ENCODE data around the gene SPCS2.

Gene SPCS2

DNA sequence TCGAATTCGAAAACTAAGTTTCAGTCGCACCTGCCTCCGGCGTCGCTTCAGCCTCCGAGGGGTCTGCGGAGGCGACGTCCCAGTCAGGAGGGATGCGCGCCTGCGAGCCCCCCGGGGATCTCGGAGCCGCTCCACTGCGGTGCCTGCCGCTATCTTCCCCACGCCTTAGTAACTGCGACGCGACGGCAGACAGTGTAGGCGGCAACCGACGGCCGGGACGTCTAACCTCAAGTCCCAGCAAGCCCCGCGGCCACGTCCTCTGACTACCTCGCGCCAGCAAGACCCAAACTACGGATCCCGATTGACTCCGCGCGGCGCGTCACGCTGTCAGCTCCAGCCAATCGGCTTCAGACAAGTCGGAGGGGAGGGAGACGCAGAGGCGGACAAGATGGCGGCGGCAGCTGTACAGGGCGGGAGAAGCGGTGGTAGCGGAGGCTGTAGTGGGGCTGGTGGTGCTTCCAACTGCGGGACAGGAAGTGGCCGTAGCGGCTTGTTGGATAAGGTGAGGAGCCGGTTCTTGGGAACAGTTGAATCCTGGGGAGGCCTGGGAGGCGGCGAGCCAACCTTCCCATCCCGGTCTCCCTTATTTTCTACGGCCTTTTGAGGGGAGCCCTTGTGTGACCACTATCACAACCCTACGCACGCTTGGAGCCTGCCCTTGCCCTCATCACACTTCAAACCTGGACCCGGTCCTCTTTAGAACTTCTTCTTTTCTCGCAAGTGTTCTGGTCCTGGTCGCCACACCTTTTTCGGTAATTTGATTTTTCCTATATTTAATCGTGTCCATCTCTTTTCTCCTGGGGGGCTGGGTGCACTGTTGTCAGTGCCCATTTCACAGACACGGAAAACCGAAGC is at the start of gene SPCS2, which contains the start of gene XRRA1:
SPCS2 (plus strand) TSS at position 369 of the 855 bp plus-strand sequence; CDS start at position 389, 20 bp downstream.
XRRA1 (minus strand) TSS at position 194 of the 855 bp plus-strand sequence. CDS start 8,213 bp downstream, outside the sequence.
- DNase-seq (ENCODE audit: low read depth): peak; percentile 99

DNA sequence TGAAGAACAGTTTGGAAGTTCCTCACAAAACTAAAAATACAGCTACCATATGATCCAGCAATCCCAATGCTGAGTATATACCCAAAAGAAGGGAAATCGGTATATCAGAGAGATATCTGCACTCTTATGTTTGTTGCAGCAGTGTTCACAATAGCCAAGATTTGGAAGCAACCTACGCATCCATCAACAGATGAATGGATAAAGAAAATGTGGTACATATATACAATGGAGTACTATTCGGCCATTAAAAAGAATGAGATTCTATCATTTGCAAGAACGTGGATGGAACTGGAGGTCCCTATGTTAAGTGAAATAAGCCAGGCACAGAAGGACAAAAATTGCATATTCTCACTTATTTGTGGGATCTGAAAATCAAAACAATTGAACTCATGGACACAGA is 46.7 kb upstream of the SPCS2 start:
- no peak for DNase-seq (ENCODE audit: low read depth)

DNA sequence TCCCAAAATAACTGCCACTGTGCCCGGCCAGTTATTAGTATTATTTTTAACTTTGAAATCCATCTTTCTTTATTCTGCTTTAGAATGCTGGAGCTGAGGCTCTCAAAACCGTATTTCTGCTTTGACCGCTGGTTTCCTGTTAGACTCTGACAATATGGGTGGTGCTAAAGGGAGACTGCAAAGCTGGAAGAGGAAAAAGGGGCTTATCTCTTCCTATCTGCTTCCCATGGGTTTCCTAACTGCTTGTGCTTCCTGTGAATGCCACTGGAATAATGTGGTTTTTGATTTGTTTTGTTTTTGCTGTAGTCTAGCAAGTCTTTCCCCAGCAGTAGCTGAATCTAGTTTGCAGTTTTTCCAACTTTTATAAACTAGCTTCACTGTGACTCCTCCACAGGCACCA is 43.7 kb upstream of the SPCS2 start:
- no peak for DNase-seq (ENCODE audit: low read depth)

DNA sequence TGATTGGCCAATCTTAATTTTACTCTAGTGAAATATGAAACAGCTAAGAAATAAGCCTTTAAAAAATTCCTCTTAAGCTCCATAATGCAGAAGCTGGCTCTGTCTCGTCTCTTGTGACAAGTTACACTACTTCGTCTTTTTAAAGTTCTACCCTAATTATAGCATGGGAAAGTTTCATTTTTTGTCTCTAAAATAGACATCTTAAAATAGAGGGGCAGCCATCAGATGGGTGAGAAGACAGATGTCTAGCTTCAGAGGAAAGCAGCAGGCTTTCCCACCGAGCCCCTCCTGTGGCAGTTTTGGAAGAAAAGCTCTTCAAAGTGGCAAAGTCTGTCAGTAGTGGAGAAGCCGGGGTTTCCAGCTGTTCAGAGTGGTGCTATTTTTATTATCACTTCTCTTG is 39.7 kb upstream of the SPCS2 start:
- DNase-seq (ENCODE audit: low read depth): no peak

DNA sequence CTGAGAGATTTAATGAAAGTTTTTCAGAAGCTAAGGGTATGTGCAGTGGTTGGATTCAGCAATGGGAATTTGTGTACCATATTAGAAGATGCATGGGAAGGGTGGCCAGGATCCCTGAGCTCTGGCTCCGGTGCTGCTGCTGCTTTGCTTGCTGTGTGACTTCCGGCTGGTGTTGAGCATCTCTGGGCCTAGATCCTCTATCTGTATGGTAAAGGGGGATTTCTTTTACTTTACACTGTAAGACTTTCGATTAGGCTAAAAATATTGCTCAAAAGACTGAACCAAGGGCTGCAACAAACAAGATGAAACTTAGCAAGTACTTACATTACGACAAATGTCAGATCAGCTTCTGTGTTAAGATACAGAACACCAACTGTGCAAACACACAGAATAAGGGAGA is 39.3 kb upstream of the SPCS2 start:
- no peak for DNase-seq (ENCODE audit: low read depth)

DNA sequence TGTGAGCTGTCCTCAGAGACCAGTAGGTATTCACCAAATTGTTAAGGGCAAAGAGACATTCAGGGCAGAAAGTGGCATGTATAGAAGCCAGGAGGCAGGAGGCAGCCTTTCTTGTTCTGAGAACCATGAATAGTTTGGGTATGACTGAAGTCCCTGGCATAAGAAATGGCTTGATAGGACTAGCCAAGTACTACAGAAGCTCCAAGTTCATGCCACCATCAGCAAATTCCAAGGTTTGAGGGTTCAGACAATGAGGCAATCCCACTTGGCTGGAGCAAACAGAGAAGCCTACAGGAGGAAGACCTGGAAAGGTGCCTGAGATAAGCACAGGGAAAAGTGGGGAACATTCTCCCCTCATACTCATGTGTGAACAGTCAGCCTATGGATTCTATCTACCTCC is 25.9 kb upstream of the SPCS2 start:
- no peak for DNase-seq (ENCODE audit: low read depth)

DNA sequence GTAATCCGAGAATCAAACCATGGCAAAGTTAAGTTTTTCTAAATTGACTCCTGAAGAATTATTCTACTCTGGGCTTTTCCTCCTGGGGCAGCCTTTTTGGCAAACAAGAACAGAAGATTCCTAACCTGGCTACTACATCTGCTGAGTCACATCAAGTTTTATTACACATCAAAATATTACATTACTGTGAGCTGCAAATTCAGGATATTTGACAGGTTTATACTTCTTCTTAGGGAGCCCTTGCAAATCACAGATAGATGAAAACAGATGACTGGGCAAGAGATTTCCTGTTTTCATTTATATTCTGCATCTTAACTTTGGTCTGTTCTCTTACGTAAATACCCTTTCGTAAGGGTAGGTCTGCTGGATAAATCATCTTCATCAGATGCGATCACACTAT is 23.8 kb upstream of the SPCS2 start:
- peak; percentile 36 for DNase-seq (ENCODE audit: low read depth)

DNA sequence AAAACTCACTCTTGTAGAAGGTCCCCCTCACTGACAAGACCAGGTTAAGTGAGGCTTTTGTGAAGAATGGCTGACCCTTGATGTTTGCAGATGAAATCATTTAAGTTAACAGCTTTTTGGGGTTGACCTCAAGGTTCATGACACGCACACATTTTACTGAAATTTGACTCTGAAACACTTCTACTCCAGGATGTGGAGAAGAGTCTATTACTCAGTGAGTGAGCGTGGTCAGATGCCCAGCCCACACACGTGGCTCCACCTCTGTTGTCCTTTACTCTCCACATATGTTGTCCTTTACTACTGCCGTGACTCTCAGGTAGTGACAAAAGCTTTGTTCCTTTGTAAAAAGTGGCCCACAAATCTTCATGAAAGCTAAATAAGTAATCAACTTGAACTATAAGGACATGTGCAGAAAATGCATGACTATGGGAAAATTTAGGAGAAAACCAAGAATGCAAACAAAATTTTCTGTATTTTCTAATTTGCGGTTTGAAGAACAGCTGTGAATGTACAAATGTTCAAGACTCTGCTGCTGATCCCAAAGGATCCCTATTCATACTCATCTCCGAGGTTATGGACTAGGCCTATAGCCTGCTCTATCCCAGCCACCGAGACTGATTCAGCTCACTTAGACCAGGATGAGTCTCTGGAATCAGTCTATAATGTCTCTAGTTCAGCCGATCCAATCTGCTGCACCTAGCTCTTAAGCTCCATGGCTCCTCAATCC is 22.6 kb upstream of the SPCS2 start:
- peak; percentile 76 for DNase-seq (ENCODE audit: low read depth)

DNA sequence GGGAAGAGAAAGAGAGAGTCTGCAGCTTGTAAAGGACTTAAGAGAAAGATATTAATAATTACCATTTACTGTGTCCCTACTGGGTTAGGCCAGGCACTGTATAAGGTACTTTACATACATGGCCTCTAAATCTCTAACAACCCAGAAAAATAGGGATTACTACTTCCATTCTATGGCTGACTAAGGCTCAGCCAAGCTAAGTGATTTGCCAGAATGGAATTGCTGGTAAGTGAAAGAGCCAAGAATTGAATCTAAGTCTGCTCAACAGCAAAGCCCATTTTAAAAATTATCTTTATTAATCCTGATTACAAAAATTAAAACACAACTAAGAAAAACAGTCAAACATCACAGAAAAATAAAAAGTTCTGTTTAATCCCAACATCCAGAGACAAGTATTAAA is 21.6 kb upstream of the SPCS2 start:
- DNase-seq (ENCODE audit: low read depth): no peak

DNA sequence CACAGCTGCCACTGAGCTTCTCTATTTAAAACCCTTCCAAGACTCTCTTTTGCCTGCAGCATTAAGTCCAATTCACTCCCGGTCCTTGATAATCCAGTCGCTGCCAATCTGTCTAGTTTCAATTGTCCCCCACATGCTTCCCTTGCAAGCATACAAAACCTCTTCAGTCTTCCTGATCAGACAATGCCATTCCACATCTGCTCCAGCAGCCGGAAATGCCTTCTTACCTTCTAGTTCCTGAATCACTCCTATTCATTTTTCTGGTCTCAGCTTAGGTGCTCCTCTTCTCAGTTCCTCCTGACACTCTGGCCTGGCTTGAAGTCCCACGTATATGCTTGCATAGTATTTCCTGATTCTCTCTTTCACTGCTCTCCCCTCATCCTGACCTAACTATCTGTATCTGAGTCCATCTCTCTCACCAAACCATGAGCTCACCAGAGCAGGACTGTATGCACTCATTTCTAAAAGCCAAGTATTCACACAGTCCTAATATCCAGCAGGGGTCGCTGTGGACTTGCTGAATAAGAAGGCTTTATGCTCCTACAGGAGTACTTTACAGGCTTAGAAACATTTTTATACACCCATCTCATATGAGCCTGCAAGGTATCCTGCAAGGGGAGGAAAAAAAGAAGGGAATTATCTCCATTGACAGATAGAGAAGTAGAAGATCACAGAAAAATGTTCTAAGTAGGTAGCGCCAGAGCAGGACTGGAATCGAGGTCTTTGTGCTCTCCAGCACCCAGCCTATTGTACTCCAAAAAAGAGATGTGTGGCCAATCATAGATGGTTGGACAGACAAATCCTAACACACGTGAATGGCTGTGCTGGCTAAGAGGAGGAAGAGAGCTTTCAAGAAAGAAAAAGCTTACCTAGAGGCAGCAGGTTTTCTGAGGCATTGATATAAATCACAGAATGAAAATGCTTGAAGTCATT is 19.4 kb upstream of the SPCS2 start:
- peak; percentile 92 for DNase-seq (ENCODE audit: low read depth)

DNA sequence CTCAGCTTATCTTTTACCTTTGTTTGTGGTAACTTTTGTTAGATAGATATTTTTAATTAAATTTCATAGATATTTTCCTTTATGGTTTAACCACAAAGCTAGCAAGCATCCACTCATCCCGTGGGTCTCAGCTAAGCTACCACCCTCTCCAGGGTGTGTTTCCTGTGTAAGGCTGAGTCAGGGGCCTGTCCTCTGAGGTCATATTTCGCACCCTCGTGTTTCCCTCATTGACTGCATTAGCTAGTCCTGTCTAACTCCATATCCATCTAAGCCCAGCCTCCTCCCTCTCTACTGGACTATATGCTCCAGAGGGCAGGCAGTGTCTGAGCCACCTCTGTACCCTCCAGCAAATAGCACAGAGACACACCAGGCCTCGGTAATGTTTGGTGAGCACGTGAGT is 16.9 kb upstream of the SPCS2 start:
- peak; percentile 93 for DNase-seq (ENCODE audit: low read depth)

DNA sequence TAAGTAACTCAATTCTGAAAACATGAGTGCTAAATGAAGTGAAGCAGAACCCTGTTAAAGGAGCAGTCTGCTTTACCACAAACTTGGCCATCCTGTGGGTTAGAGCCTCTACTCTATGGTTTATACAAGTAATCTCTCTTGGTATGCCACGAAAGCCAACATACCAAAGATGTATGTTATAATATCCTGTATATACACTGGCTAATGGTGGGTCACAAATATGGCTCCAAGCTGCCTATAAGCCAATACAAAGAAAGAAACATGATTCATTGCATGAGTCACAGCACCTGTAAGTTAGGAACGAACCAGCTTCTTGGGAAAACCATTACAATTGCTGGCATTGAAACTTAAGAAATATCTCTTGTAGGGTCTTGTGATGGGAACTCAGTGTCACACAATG is 16.3 kb upstream of the SPCS2 start:
- peak; percentile 98 for DNase-seq (ENCODE audit: low read depth)

DNA sequence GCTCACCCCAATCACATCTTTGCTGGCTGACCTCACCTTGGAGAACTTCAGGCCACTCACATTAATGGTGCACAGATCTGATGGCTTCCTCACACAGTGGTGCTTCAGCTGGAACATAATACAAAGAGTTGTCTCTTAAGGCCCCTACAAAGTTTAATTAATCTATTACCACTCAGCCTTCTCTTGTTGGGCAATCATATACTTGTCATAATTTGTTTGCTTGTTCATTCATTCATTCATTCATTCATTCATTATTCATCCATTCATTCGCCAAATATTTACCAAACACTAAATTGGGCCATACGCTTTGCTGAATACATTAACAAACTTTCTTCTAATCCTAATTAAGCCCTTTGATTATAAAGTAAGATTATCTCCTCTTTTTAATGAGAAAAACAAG is 15.3 kb upstream of the SPCS2 start:
- no peak for DNase-seq (ENCODE audit: low read depth)

DNA sequence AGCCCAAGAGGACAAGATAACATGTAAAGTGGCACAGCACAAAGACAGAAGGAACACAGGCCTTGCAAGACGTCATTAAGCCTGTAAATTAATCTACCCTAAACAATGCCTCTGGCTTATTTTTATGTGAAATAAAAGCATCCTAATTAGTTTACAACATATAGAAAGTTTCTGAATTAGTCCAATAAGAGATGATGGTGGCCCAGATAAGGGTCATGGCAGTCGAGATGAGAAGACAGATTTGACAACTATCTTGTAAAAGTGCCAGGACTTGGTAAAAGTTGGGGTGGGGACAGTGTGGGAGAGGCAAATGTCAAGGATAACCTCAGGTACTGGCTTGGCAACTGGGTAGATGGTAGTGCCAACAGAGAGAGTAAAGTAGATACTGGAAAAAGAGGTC is 13.8 kb upstream of the SPCS2 start:
- DNase-seq (ENCODE audit: low read depth): no peak

DNA sequence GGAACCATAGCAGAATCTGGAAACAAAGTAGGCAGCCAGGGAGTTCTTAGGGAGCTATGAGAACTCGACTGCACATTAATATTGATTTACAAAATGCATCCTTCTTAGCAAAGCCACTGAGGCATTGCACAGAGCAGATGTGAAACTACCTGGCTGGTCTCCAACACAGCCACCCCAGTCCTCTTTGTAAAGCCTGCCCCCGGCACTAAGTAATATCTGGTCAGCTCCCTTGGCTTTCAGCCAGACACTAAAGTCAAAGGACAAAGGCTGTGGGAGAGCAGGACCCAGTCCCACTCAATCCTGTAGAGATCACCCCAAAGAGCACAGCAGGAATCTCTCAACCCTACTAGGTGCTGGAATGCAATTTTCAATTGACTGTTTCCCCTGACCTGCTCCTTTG is 13.0 kb upstream of the SPCS2 start:
- no peak for DNase-seq (ENCODE audit: low read depth)

DNA sequence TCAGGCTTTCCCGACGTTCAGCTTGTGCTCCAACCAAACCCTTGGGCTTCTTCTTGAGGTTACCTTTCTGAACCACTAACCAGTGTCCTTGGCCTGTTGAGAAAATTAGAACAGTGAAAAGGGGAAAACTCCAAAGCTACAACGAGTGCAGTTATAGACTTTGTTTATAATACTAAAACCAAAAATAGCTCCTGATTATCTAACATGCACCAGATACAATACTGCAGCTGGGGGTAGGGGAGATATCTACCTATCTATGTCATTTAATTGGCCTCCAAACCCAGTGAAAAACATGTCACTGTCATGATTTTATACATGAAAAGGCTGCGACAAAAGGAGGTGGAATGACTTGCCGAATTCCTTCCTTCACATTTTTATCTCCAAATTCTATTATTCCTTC is 12.1 kb upstream of the SPCS2 start:
- DNase-seq (ENCODE audit: low read depth): no peak

DNA sequence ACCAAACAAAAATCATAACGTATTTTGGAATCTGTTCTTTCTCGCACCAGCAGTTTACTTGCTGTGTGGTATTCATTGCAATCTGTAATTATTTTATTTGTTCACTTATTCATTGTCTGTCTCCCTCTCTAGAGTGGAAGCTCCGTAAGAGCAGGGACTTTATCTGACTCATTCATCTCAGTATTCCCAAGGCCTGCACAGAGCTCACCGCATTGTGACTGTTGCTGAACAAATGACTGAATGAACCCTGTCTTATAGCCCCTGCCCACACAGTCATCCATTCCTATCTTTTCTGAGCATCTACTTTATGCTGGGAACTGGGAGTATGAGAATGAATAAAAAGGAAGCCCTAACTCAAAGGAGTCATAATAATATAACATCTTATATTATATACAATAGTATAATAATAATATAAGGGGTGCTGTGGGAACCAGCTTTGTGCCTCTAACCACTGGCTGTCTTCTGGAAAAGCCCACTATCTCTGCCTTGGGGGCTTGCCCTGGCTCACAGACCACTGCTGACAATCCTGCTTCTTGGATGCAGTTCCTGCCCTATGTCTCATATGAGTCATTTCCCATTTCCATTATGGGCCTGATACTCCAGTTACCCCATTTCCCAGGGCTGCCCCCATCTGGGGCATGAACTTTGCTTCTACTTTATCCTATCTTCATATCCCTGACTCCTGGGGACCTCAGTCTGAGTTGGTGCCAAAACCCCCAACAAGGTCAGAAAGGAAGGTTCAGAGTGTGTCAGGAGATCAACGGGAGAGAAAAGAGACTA is 11.2 kb upstream of the SPCS2 start:
- DNase-seq (ENCODE audit: low read depth): peak; percentile 88

DNA sequence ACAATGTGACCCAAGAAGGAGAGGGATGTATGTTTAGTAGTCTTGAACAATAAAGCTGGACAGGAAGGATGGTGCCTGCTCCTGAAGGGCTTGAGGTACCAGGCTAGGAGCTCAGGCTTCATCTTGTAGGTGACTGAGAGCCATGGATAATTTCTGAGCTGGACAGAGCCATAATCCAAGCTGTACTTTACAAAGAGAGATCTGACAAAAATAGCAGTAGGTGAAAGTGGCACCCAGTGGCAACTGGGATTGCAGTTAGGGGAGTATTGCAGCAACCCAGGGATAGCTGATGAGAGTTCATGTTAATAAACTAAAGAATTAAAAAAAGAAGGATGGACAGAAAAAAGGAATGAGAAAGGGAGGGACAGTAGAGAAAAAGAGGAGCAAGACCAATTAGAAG is 7.6 kb upstream of the SPCS2 start:
- DNase-seq (ENCODE audit: low read depth): no peak

DNA sequence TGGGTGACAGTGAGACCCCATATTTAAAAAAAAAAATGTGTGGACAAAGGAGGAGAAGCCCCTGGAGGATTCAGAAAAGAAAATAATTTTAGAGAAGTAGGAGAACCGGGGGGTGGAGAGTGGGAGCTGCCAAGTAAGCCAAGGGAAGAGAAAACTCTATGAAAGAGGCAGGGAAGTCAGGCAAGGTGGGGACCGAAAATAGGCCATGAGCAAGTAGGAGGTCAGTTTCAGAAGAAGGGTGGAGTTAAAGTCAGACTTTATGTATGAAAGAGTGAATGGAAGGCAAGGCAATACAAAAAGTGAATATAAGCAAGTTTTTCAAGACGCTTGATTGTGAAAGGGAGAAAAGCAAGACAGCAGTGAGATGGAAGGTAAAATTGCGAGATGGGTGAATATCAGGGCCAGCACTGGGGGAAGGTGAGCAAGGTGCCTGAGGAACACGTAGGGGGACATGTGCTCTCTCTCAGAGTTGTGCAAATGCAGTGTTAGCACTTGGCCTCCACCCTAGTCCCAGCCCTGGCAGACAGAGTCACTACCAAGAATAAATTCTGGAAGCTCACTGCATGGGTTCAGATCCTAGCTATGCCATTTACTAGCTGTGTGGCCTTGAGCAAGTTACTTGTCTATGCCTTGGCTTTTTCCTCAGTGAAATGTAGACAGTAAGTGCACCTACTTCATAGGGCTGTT is 6.8 kb upstream of the SPCS2 start:
- no peak for DNase-seq (ENCODE audit: low read depth)

DNA sequence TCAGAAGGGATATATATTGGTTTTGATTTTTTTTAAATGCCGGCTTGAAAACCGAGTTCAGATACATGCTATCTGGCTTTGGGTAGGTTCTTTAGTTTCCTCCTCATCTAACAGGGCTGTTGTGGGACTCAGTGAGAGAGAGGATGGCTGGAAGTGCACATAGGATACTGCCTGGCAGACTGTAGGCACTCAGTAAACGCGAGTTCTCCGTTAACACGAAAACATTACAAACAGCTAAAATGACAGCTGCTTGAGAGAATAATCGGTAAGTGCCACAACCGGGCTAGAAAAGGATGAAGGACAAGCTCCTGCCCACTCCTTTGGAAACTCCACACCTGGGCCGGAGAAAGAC is 544 bp upstream of the SPCS2 start:
- DNase-seq (ENCODE audit: low read depth): peak; percentile 47

DNA sequence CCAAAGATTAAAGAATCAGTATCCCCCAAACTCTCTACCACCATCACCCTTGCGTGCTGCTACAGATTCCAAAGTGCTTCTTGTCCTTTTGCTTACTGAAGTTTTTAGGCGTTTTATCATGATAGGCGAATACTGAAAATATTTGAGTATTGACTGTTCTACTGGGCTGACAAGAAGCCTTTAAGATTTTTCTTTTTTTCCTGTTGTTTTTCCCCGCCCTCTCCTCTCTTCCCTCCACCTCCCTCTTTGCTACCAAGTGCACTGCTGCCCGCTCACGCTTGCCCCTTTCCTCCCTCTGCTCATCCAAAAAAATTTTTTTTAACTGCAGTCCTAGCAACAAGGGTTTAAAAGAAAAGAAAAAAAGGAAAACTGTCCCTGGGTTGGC is 679 bp downstream of the SPCS2 start:
- peak; percentile 41 for DNase-seq (ENCODE audit: low read depth)
